ENCODE measurements around the gene CADPS2.

- no peak for TF ChIP-seq POLR2A (IDR thresholded peaks at IDR 0.05)
- TF ChIP-seq CTCF (IDR thresholded peaks at IDR 0.05 in 4 of 5, conservative IDR thresholded peaks at IDR 0.05 in 1 of 5), result no peak
Measured at GRCh38 chr7:122380992-122381391, 505.3 kb downstream of the CADPS2 start.
